ENCODE measurements around the gene TFAP2B. TPM values are rescaled to one million over a fixed set of nuclear protein-coding genes. Genes with fewer than 3 reads are reported as not detected.

TFAP2B gene
- total RNA-seq, 2 experiments from 2014 or later = not detected

GRCh38 chr6:50785921-50786320, 32.8 kb upstream of the TFAP2B start:
- ChIA-PET POLR2A (no interaction called here), CTCF (no interaction called here)
- Mint-ChIP-seq H3K36me3 (ENCODE audit: low read depth) (no peaks in the 10 kb centered on the region), H3K9me3 (no peaks in the 10 kb centered on the region), H3K4me3 (no peak overlapping the region), H3K4me1 (ENCODE audit: low read depth) (no peaks in the 10 kb centered on the region), H3K27ac (no peak overlapping the region), H3K27me3 (no peaks in the 10 kb centered on the region)
- Histone ChIP-seq H3K27ac (ENCODE audit: low read depth in 1 of 2, low read length in 2 of 2) (no peak overlapping the region), H3K4me1 (ENCODE audit: insufficient read depth, low read length) (no peaks in the 10 kb centered on the region), H3K4me3 (ENCODE audit: low read length) (no peak overlapping the region), H3K36me3 (ENCODE audit: insufficient read depth, low read length) (no peaks in the 10 kb centered on the region), H3K9me3 (ENCODE audit: control insufficient read depth in 1 of 2, insufficient read depth in 1 of 2, low read length in 2 of 2) (no peaks in the 10 kb centered on the region), H3K27me3 (ENCODE audit: control insufficient read depth in 1 of 2, insufficient read depth in 2 of 2, low read length in 2 of 2) (no peaks in the 10 kb centered on the region)
- no peak for TF ChIP-seq CTCF (IDR thresholded peaks at IDR 0.05)
- ATAC-seq (ENCODE audit: poor library complexity) = no peak
- intact Hi-C loops (cut with DNase I, micrococcal nuclease) = no loop called here
- DNase-seq = no peak

- Mint-ChIP-seq H3K4me1 (ENCODE audit: low read depth) (no peaks in the 10 kb centered on the region), H3K27ac (no peak overlapping the region), H3K36me3 (ENCODE audit: low read depth) (no peaks in the 10 kb centered on the region), H3K9me3 (no peaks in the 10 kb centered on the region), H3K4me3 (no peak overlapping the region), H3K27me3 (peaks cover 4% of the 10 kb centered on the region)
- Histone ChIP-seq H3K9me3 (ENCODE audit: control insufficient read depth in 1 of 2, insufficient read depth in 1 of 2, low read length in 2 of 2) (no peaks in the 10 kb centered on the region), H3K27me3 (ENCODE audit: control insufficient read depth in 1 of 2, insufficient read depth in 2 of 2, low read length in 2 of 2) (no peaks in the 10 kb centered on the region), H3K4me3 (ENCODE audit: low read length) (no peak overlapping the region), H3K4me1 (ENCODE audit: insufficient read depth, low read length) (no peaks in the 10 kb centered on the region), H3K36me3 (ENCODE audit: insufficient read depth, low read length) (no peaks in the 10 kb centered on the region), H3K27ac (ENCODE audit: low read depth in 1 of 2, low read length in 2 of 2) (no peak overlapping the region)
- ATAC-seq (ENCODE audit: poor library complexity) (no peak), DNase-seq (peak in 2 of 14 experiments; percentile 0 to 7)
- POLR2A ChIA-PET = no interaction called here
- CTCF ChIA-PET = no interaction called here
- TF ChIP-seq CTCF (IDR thresholded peaks at IDR 0.05) = peak; percentile 32
- intact Hi-C loops (cut with DNase I, micrococcal nuclease) = no loop called here
These were observed 26.7 kb upstream of the TFAP2B start for GRCh38 chr6:50791900-50792508.

- Mint-ChIP-seq H3K36me3 (ENCODE audit: low read depth) (no peaks in the 10 kb centered on the region), H3K4me3 (no peak overlapping the region), H3K9me3 (no peaks in the 10 kb centered on the region), H3K4me1 (ENCODE audit: low read depth) (no peaks in the 10 kb centered on the region), H3K27ac (no peak overlapping the region), H3K27me3 (peaks cover 4% of the 10 kb centered on the region)
- Histone ChIP-seq H3K36me3 (ENCODE audit: insufficient read depth, low read length) (no peaks in the 10 kb centered on the region), H3K27me3 (ENCODE audit: control insufficient read depth in 1 of 2, insufficient read depth in 2 of 2, low read length in 2 of 2) (no peaks in the 10 kb centered on the region), H3K4me3 (ENCODE audit: low read length) (no peak overlapping the region), H3K4me1 (ENCODE audit: insufficient read depth, low read length) (no peaks in the 10 kb centered on the region), H3K9me3 (ENCODE audit: control insufficient read depth in 1 of 2, insufficient read depth in 1 of 2, low read length in 2 of 2) (no peaks in the 10 kb centered on the region), H3K27ac (ENCODE audit: low read depth in 1 of 2, low read length in 2 of 2) (no peak overlapping the region)
- no peak for TF ChIP-seq CTCF (IDR thresholded peaks at IDR 0.05)
- DNase-seq (no peak), ATAC-seq (ENCODE audit: poor library complexity) (no peak)
- ChIA-PET CTCF (no interaction called here), POLR2A (no interaction called here)
- intact Hi-C loops (cut with DNase I, micrococcal nuclease) = no loop called here
These were observed 25.9 kb upstream of the TFAP2B start for GRCh38 chr6:50792771-50793170.
